Parathyroid adenoma (tissue), 2 donors: ENCODE measurements around the gene DIO3.

Experiments
- H2AFZ ChIP-seq: fragments of 300-600 bp; sonication (generic); one replicate; pipeline ENCODE4 v1.7.0; 2017; ENCODE audit warnings: antibody characterized with exemption, mild to moderate bottlenecking
- H3K27ac ChIP-seq: fragments of 300-600 bp; sonication (generic); one replicate; pipeline ENCODE4 v1.7.0; 2017
- H3K27me3 ChIP-seq: fragments of 300-600 bp; sonication (generic); one replicate; pipeline ENCODE4 v1.7.0; 2017; ENCODE audit warnings: low read length; ENCODE audit not compliant: control insufficient read depth, insufficient read depth
- H3K36me3 ChIP-seq: fragments of 300-600 bp; sonication (generic); one replicate; pipeline ENCODE4 v1.7.0; 2017; ENCODE audit warnings: low read length; ENCODE audit not compliant: control insufficient read depth, insufficient read depth
- H3K4me1 ChIP-seq: fragments of 300-600 bp; sonication (generic); one replicate; pipeline ENCODE4 v1.7.0; 2017; ENCODE audit warnings: control low read depth
- H3K4me2 ChIP-seq: fragments of 300-600 bp; sonication (generic); one replicate; pipeline ENCODE4 v1.7.0; 2017; ENCODE audit warnings: low read length
- H3K4me3 ChIP-seq: fragments of 300-600 bp; sonication (generic); one replicate; pipeline ENCODE4 v1.7.0; 2017; ENCODE audit warnings: low read depth, low read length
- H3K79me2 ChIP-seq: fragments of 300-600 bp; sonication (generic); one replicate; pipeline ENCODE4 v1.7.0; 2017; ENCODE audit warnings: control low read depth
- H3K9ac ChIP-seq: fragments of 300-600 bp; sonication (generic); one replicate; pipeline ENCODE4 v1.7.0; 2017; ENCODE audit warnings: mild to moderate bottlenecking
- H3K9me3 ChIP-seq: fragments of 300-600 bp; sonication (generic); one replicate; pipeline ENCODE4 v1.7.0; 2017; ENCODE audit warnings: low read length; ENCODE audit not compliant: control insufficient read depth
- CTCF ChIP-seq: fragments of 300-600 bp; sonication (generic); IDR thresholded peaks from one replicate; pipeline ENCODE4 v1.7.0; 2017; ENCODE audit warnings: antibody characterized with exemption, mild to moderate bottlenecking
- donor health status: primary hyperparathyroidism.

Gene DIO3

GRCh38 chr14:101603096-101603495, 41.8 kb downstream of the DIO3 start:
- TF ChIP-seq CTCF, result no peak
- no peak overlapping the region for H2AFZ ChIP-seq
- no peaks in the 10 kb centered on the region for H3K36me3 ChIP-seq
- H3K9ac ChIP-seq, result no peak overlapping the region
- H3K4me3 ChIP-seq, result no peak overlapping the region
- H3K4me2 ChIP-seq, result no peak overlapping the region
- H3K27ac ChIP-seq, result no peak overlapping the region
- H3K4me1 ChIP-seq, result no peaks in the 10 kb centered on the region
- no peaks in the 10 kb centered on the region for H3K27me3 ChIP-seq
- H3K9me3 ChIP-seq, result no peaks in the 10 kb centered on the region
- no peaks in the 10 kb centered on the region for H3K79me2 ChIP-seq

DNA sequence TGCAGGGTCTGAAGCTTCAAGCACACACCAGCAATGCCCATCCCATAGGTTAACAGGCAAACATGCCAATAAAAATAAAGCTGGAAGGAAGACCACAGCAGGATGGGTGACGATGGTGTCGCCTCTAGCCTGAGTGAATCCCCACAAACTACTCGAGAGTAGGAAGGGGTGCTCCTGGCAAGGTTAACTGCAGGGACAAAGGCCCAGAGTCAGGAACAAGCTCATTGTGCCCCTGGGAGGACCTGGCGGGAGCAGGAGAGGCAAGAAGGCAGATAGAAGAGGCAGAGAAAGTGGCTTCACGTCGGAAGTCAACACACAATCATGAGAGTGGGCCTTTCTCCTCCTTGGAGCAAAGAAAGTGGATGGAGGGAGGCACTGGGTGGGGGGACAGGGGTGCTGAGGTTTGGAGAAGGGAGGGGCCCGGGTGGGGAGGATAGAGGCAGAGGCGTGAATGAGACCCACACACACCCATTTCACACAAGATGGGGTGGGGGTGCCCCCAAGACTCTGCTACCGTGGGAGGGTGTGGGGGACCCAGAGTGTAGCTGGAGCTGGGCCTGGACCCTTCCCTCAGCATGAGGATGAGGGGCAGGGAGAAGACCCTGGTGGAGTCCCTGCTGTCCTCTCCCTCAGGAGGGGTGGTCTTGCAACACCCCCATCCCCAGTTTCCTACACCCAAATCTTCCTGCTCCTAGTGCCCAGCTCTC, 43.1 kb downstream of the DIO3 start:
- H3K9ac ChIP-seq, result no peak overlapping the region
- H3K9me3 ChIP-seq, result no peaks in the 10 kb centered on the region
- no peak for TF ChIP-seq CTCF
- H3K27me3 ChIP-seq, result no peaks in the 10 kb centered on the region
- H3K79me2 ChIP-seq, result no peaks in the 10 kb centered on the region
- no peak overlapping the region for H3K4me3 ChIP-seq
- H3K4me2 ChIP-seq, result no peak overlapping the region
- H2AFZ ChIP-seq, result no peak overlapping the region
- H3K27ac ChIP-seq, result no peak overlapping the region
- H3K4me1 ChIP-seq, result no peaks in the 10 kb centered on the region
- H3K36me3 ChIP-seq, result no peaks in the 10 kb centered on the region

GRCh38 chr14:101604935-101605780, 43.9 kb downstream of the DIO3 start:
- no peaks in the 10 kb centered on the region for H3K9me3 ChIP-seq
- no peak for TF ChIP-seq CTCF
- H2AFZ ChIP-seq, result no peak overlapping the region

GRCh38 chr14:101605836-101606235, 44.5 kb downstream of the DIO3 start:
- Histone ChIP-seq H3K4me1 (no peaks in the 10 kb centered on the region), H3K4me2 (no peak overlapping the region), H3K27ac (no peak overlapping the region), H3K79me2 (no peaks in the 10 kb centered on the region), H3K27me3 (no peaks in the 10 kb centered on the region), H2AFZ (no peak overlapping the region), H3K36me3 (no peaks in the 10 kb centered on the region), H3K9me3 (no peaks in the 10 kb centered on the region), H3K4me3 (no peak overlapping the region), H3K9ac (no peak overlapping the region)
- no peak for TF ChIP-seq CTCF

More at GRCh38 chr14:101604935-101605780, 43.9 kb downstream of the DIO3 start:
- H3K27me3 ChIP-seq, result no peaks in the 10 kb centered on the region
- H3K4me2 ChIP-seq, result no peak overlapping the region
- H3K4me1 ChIP-seq, result no peaks in the 10 kb centered on the region
- H3K9ac ChIP-seq, result no peak overlapping the region
- no peak overlapping the region for H3K4me3 ChIP-seq
- H3K36me3 ChIP-seq, result no peaks in the 10 kb centered on the region
- H3K79me2 ChIP-seq, result no peaks in the 10 kb centered on the region
- H3K27ac ChIP-seq, result no peak overlapping the region
